GM18505 (cell line): ENCODE measurements around the gene HOXC10.

Experiments used
- ATAC-seq: cut with Tn5 transposase; IDR thresholded peaks from one replicate; pipeline ENCODE4 v1.9.1; 2021; ENCODE audit not compliant: unreplicated experiment
- POLR2A ChIP-seq: IDR thresholded peaks from 4 replicates; pipeline ENCODE4 v1.6.1; 2011; ENCODE audit warnings: borderline replicate concordance; ENCODE audit not compliant: insufficient read depth, insufficient read length; ENCODE audit errors: extremely low read depth

The HOXC10 gene

GRCh38 chr12:54015018-54015931 lies 30.3 kb downstream of the HOXC10 start:
- no peak for TF ChIP-seq POLR2A

DNA sequence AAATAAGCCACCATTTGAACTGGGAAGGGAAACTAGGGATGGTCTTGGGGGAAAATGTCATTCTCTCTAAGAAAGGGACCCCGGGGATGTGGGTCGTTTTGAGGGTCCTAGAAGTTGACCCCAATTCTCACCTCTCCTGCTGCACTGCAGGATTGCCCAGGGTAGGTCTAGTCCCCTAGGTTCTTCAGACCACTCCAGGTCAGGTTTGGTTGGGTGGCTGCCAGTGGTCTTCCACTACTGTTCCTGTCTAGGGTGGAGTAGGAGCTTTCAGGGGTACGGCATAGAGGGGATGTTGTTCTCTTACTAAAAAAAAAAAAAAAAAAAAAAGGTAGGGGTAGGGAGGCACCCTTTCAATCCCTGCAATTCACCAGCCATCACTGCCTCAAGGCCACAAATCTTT lies 31.1 kb downstream of the HOXC10 start:
- no peak for ATAC-seq
- no peak for TF ChIP-seq POLR2A

More at GRCh38 chr12:54015018-54015931, 30.3 kb downstream of the HOXC10 start:
- no peak for ATAC-seq

- no peak for TF ChIP-seq POLR2A
- ATAC-seq, result no peak
Measured at GRCh38 chr12:54016478-54016964, 31.6 kb downstream of the HOXC10 start.

- peak; percentile 16 for ATAC-seq
- no peak for TF ChIP-seq POLR2A
Measured at GRCh38 chr12:54017027-54017788, 32.3 kb downstream of the HOXC10 start.

DNA sequence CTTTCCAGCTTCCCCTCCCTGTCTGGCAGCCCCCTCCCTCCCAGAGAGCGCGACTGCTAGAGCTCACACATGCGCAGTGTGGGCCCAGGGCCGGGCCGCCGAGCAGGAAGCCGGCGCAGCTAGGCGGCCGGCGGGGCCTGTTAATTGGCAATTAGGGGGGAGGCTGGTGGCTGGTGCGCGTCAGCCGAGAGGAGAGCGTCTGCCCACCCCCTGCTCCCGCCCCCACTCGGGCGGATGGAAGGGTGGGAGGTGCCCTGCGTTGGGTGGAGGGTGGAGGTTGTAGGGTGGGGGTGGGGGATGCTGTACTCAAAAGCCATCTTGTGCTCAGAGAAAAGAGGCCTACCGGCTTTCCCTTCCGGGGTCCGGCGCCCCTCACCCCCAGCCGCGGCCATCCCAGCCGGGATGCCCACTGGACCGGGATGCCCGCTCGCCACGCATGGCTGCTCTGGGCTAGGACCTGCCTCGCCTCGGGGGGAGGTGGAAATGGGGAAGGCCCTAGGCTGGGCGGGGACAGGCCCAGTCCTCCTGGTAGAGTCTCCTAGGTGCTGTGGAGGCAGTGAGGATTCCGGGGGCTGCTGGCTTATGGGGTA lies 33.0 kb downstream of the HOXC10 start:
- ATAC-seq, result peak; percentile 83

DNA sequence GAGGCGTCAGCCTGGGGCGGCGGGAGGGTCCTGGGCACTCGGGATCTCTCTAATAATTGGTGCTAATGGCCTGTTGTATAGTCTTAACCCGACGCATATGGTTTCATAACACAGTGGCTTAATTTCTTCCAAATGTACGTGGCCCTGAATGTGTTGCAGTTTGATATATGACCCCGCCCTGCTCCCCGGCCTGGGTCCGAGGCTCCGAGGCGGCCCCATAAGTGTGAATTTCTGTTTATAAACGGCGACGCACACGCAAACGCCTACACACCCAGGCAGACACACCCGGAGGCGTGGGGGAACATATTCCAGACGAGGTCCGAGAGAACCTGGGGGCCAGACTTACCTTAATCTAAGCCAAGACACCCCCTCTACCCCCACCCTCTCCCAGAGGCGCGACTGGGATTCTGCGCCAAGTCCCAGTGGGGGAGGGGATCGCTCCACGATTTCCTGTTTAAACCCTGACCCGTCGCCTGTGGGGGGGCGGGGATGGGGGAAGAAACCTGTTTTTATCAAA lies 33.6 kb downstream of the HOXC10 start:
- TF ChIP-seq POLR2A, result no peak

More for the DNA sequence above, 33.0 kb downstream of the HOXC10 start:
- peak; percentile 73 for TF ChIP-seq POLR2A

GRCh38 chr12:54019091-54019811 lies 34.3 kb downstream of the HOXC10 start:
- no peak for TF ChIP-seq POLR2A
- no peak for ATAC-seq

More for the DNA sequence above, 33.6 kb downstream of the HOXC10 start:
- no peak for ATAC-seq

GRCh38 chr12:54019924-54020590 lies 35.1 kb downstream of the HOXC10 start:
- no peak for TF ChIP-seq POLR2A
- ATAC-seq, result no peak

DNA sequence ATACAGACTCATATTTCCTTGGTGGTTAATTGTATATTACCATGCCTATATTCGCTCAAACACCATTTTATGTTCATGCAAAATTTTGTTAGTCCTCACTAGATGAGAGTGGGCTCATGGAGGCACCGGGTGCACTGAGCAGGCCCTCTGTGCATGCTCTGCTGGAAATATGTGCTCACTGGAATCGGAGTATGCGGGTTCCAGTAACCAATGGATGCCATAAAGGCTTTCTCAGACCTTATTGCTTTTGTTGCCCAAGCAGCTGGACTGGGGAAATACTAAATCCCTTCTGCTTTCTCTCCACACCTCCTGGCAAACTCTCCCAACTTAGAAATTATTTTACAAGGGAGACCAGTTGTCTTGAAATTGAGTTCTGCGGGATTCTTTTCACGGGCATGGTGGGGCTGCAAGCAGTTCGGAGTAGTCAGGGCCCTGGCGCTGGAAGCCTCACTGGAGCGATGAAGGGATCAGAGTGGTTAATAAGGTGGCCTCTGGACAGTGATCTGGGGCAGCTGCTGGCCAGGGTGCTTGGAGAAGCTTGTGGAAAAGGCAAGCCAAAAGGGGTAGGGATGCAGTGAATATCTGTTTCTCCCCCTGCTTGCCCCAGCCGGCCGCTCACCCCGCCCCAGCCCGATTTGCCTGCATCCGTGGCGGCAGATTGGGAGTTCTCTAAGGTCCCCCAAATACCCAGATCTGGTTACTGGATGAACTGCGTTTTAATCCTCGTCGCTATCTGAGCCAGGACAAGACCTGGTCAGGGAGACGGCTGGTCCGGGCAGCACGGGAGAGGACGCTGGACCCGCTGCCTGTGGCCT lies 35.9 kb downstream of the HOXC10 start:
- no peak for TF ChIP-seq POLR2A
- no peak for ATAC-seq

- no peak for TF ChIP-seq POLR2A
- ATAC-seq, result no peak
Measured at GRCh38 chr12:54021432-54022013, 36.6 kb downstream of the HOXC10 start.
